ENCODE data around the gene FGF14. TPM values are rescaled to one million over a fixed set of nuclear protein-coding genes. Genes with fewer than 3 reads are reported as not detected.
"Not testable (repeated sequence)": the region's sequence is repeated elsewhere in the genome, so short reads cannot be mapped to it uniquely, and the experiment has no call there.

Gene FGF14
- total and polyA plus RNA-seq, 2 donors (not counting 3 experiments of a cell fraction or from before 2014, with no cell fraction given): not detected

DNA sequence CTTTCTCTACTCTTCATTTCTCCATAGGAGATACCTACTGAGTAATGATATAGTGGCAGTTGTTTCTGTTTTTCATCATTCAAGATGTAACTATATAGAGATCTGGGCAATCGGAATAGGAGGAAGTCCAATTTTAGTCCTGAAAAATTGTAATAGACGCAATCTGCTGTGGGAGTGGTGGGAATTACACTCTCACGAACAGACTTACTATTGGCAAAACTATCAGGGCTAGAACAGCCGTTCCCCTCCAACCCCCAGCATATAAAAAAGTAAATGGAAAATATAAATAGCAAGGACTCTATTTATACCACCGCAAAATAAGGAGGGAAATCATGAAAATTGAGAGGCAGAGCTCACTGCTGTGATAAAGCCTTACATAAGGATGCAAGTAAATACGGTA lies 330.1 kb downstream of the FGF14 start:
- no peaks in the 10 kb centered on the region for H3K27me3 ChIP-seq (ENCODE audit: control insufficient read depth in 2 of 2, insufficient read depth in 2 of 2, low read length in 2 of 2)
- CTCF ChIA-PET: no interaction called here
- H3K9ac ChIP-seq (replicated peaks; ENCODE audit: extremely low read depth, insufficient read depth, low read length): no peak overlapping the region
- dilution Hi-C loops (cut with MboI; ENCODE audit: extremely low pct_ligation_motif_present, low sequenced_read_pairs): no loop called here
- BruUV-seq (replicated peaks): no TSS peak
- intact Hi-C loops (cut with micrococcal nuclease): no loop called here
- H2AFZ ChIP-seq (ENCODE audit: low read depth, low read length): no peak overlapping the region
- no peaks in the 10 kb centered on the region for H4K20me1 ChIP-seq (replicated peaks; ENCODE audit: control insufficient read depth, extremely low read depth, insufficient read depth, low read length)
- no peaks in the 10 kb centered on the region for H3K9me1 ChIP-seq (replicated peaks; ENCODE audit: control insufficient read depth, extremely low read depth, insufficient read depth, low read length)
- TF ChIP-seq, protein P1, sequence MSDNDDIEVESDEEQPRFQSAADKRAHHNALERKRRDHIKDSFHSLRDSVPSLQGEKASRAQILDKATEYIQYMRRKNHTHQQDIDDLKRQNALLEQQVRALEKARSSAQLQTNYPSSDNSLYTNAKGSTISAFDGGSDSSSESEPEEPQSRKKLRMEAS (IDR thresholded peaks at IDR 0.05; ENCODE audit: insufficient read depth, insufficient read length): no peak
- TF ChIP-seq FOS (IDR thresholded peaks at IDR 0.05; ENCODE audit: borderline replicate concordance, insufficient read depth, low read length) (no peak), POLR2A (IDR thresholded peaks at IDR 0.05; ENCODE audit: low read depth, low read length) (no peak), EZH2 (IDR thresholded peaks at IDR 0.05; ENCODE audit: borderline replicate concordance, low read depth, low read length, severe bottlenecking) (no peak), JUN (IDR thresholded peaks at IDR 0.05; ENCODE audit: borderline replicate concordance, insufficient read depth, insufficient read length, low read depth) (no peak), POLR2AphosphoS5 (IDR thresholded peaks at IDR 0.05; ENCODE audit: insufficient read depth, low read depth, low read length) (no peak), GATA2 (IDR thresholded peaks at IDR 0.05; ENCODE audit: insufficient read depth, insufficient read length, low read depth, low read length) (no peak), MYC (IDR thresholded peaks at IDR 0.05; ENCODE audit: low read depth, low read length) (no peak)
- TF ChIP-seq, protein P2, sequence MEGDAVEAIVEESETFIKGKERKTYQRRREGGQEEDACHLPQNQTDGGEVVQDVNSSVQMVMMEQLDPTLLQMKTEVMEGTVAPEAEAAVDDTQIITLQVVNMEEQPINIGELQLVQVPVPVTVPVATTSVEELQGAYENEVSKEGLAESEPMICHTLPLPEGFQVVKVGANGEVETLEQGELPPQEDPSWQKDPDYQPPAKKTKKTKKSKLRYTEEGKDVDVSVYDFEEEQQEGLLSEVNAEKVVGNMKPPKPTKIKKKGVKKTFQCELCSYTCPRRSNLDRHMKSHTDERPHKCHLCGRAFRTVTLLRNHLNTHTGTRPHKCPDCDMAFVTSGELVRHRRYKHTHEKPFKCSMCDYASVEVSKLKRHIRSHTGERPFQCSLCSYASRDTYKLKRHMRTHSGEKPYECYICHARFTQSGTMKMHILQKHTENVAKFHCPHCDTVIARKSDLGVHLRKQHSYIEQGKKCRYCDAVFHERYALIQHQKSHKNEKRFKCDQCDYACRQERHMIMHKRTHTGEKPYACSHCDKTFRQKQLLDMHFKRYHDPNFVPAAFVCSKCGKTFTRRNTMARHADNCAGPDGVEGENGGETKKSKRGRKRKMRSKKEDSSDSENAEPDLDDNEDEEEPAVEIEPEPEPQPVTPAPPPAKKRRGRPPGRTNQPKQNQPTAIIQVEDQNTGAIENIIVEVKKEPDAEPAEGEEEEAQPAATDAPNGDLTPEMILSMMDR (IDR thresholded peaks at IDR 0.05; ENCODE audit: extremely low read depth in 1 of 2, insufficient read depth in 1 of 2, low read depth in 1 of 2, low read length in 2 of 2): no peak
- DNase-seq (ENCODE audit: low read depth, low spot score) (no peak), FAIRE-seq (no peak)
- H3K27ac ChIP-seq (ENCODE audit: insufficient read depth, low read depth, low read length): no peak overlapping the region
- H3K4me1 ChIP-seq (ENCODE audit: control insufficient read depth, extremely low read depth, insufficient read depth, low read length): no peaks in the 10 kb centered on the region
- no peaks in the 10 kb centered on the region for H3K79me2 ChIP-seq (ENCODE audit: control insufficient read depth, insufficient read depth, low read length)
- no peaks in the 10 kb centered on the region for H3K9me3 ChIP-seq (replicated peaks; ENCODE audit: control insufficient read depth, insufficient read depth, low read length)
- POLR2A ChIA-PET: no interaction called here
- H3K36me3 ChIP-seq (ENCODE audit: control insufficient read depth in 2 of 2, extremely low read depth in 1 of 2, insufficient read depth in 2 of 2, low read length in 2 of 2): no peaks in the 10 kb centered on the region
- no peak overlapping the region for H3K4me3 ChIP-seq (replicated peaks in 1 of 3; ENCODE audit: insufficient read depth in 1 of 3, low read depth in 1 of 3, low read length in 3 of 3)
- H3K4me2 ChIP-seq (ENCODE audit: insufficient read depth, low read length): no peak overlapping the region

DNA sequence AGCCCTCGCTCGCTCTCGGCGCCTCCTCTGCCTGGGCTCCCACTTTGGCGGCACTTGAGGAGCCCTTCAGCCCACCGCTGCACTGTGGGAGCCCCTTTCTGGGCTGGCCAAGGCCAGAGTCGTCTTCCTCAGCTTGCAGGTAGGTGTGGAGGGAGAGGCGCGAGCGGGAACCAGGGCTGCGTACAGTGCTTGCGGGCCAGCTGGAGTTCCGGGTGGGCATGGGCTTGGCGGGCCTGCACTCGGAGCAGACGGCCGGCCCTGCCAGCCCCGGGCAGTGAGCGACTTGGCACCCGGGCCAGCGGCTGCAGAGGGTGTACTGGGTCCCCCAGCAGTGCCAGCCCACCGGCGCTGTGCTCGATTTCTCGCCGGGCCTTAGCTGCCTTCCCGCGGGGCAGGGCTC lies 333.5 kb downstream of the FGF14 start:
- H3K79me2 ChIP-seq (ENCODE audit: control insufficient read depth, insufficient read depth, low read length); H3K27ac ChIP-seq (ENCODE audit: insufficient read depth, low read depth, low read length); H3K27me3 ChIP-seq (ENCODE audit: control insufficient read depth in 2 of 2, insufficient read depth in 2 of 2, low read length in 2 of 2); dilution Hi-C loops (cut with MboI; ENCODE audit: extremely low pct_ligation_motif_present, low sequenced_read_pairs); H3K36me3 ChIP-seq (ENCODE audit: control insufficient read depth in 2 of 2, extremely low read depth in 1 of 2, insufficient read depth in 2 of 2, low read length in 2 of 2); DNase-seq (ENCODE audit: low read depth, low spot score); H4K20me1 ChIP-seq (replicated peaks; ENCODE audit: control insufficient read depth, extremely low read depth, insufficient read depth, low read length); POLR2A ChIA-PET; H2AFZ ChIP-seq (ENCODE audit: low read depth, low read length); H3K4me1 ChIP-seq (ENCODE audit: control insufficient read depth, extremely low read depth, insufficient read depth, low read length); H3K9ac ChIP-seq (replicated peaks; ENCODE audit: extremely low read depth, insufficient read depth, low read length); CTCF ChIA-PET; FAIRE-seq; H3K4me3 ChIP-seq (replicated peaks in 1 of 3; ENCODE audit: insufficient read depth in 1 of 3, low read depth in 1 of 3, low read length in 3 of 3); H3K9me3 ChIP-seq (replicated peaks; ENCODE audit: control insufficient read depth, insufficient read depth, low read length); BruUV-seq (replicated peaks); H3K4me2 ChIP-seq (ENCODE audit: insufficient read depth, low read length); H3K9me1 ChIP-seq (replicated peaks; ENCODE audit: control insufficient read depth, extremely low read depth, insufficient read depth, low read length); intact Hi-C loops (cut with micrococcal nuclease): not testable (repeated sequence)
